Activated CD8-positive, alpha-beta T cell treated with anti-CD3 and anti-CD28 coated beads, Interleukin-2, amount 10 ng/mL, durations not matched to agents 7 days and 5 days (primary cell): ENCODE data around the gene GZF1. TPM values are rescaled to one million over a fixed set of nuclear protein-coding genes. Genes with fewer than 3 reads are reported as not detected.
A peak's percentile ranks its signal among the peaks of the same experiment; 100 is the strongest.

ENCODE experiments used
- ATAC-seq: fragments of 150-1000 bp; cut with Tn5 transposase; one replicate; pipeline ENCODE4 v1.10.0; 2021; ENCODE audit warnings: moderate library complexity
- CTCF ChIA-PET: fragments of 350-600 bp; sonication (Branson Sonifier 250); formaldehyde crosslinking; loops from one replicate; lab custom pipeline; 2021; ENCODE audit warnings: antibody characterized with exemption; lab: Charles Lee
- POLR2A ChIA-PET: fragments of 350-600 bp; sonication (Branson Sonifier 250); formaldehyde crosslinking; loops from one replicate; lab custom pipeline; 2021; ENCODE audit warnings: antibody characterized with exemption; lab: Charles Lee
- DNase-seq: peaks from one replicate; pipeline ENCODE4 v3.0.0-alpha.2; 2020
- H3K27ac Mint-ChIP-seq: one replicate; pipeline ENCODE4 v1.8.0; 2021; ENCODE audit warnings: mild to moderate bottlenecking, mixed read lengths
- H3K27me3 Mint-ChIP-seq: one replicate; pipeline ENCODE4 v1.8.0; 2021; ENCODE audit warnings: low read depth, mixed read lengths
- H3K36me3 Mint-ChIP-seq: one replicate; pipeline ENCODE4 v1.8.0; 2021; ENCODE audit warnings: low read depth, mixed read lengths
- H3K4me1 Mint-ChIP-seq: one replicate; pipeline ENCODE4 v1.8.0; 2021; ENCODE audit warnings: low read depth, mixed read lengths
- H3K4me3 Mint-ChIP-seq: one replicate; pipeline ENCODE4 v1.8.0; 2021; ENCODE audit warnings: mild to moderate bottlenecking, mixed read lengths
- H3K9me3 Mint-ChIP-seq: one replicate; pipeline ENCODE4 v1.8.0; 2022; ENCODE audit warnings: mixed read lengths; ENCODE audit not compliant: insufficient read depth
- total RNA-seq, 2 experiments: library from RNA; stranded (reverse); gene quantifications; one replicate each; pipeline ENCODE4 v1.2.3, GENCODE V29; 2021

The GZF1 gene
- total RNA-seq, 2 experiments from 2014 or later = 11.1 to 15.8 TPM

- peak overlapping the region; percentile 92 for H3K27ac Mint-ChIP-seq
- H3K27me3 Mint-ChIP-seq = no peaks in the 10 kb centered on the region
- ATAC-seq = peak; percentile 15
- ChIA-PET POLR2A (interaction anchor here (0.9 to 3.8 kb wide), 7 partner anchors 14 to 70 kb away, joined by 3 to 29 read pairs (median 4); partner anchors contain the start of genes GZF1 and NXT1), CTCF (interaction anchor here (1.1 to 7.6 kb wide), 9 partner anchors 9 to 70 kb away, joined by 3 to 64 read pairs (median 10); partner anchors contain the start of gene NXT1)
- H3K9me3 Mint-ChIP-seq = no peaks in the 10 kb centered on the region
- H3K36me3 Mint-ChIP-seq = peaks cover 12% of the 10 kb centered on the region
- H3K4me3 Mint-ChIP-seq = peak overlapping the region; percentile 98
- peaks cover 75% of the 10 kb centered on the region for H3K4me1 Mint-ChIP-seq
- peak; percentile 43 for DNase-seq
Observed at GRCh38 chr20:23419995-23420901, 58.3 kb downstream of the GZF1 start.

DNA sequence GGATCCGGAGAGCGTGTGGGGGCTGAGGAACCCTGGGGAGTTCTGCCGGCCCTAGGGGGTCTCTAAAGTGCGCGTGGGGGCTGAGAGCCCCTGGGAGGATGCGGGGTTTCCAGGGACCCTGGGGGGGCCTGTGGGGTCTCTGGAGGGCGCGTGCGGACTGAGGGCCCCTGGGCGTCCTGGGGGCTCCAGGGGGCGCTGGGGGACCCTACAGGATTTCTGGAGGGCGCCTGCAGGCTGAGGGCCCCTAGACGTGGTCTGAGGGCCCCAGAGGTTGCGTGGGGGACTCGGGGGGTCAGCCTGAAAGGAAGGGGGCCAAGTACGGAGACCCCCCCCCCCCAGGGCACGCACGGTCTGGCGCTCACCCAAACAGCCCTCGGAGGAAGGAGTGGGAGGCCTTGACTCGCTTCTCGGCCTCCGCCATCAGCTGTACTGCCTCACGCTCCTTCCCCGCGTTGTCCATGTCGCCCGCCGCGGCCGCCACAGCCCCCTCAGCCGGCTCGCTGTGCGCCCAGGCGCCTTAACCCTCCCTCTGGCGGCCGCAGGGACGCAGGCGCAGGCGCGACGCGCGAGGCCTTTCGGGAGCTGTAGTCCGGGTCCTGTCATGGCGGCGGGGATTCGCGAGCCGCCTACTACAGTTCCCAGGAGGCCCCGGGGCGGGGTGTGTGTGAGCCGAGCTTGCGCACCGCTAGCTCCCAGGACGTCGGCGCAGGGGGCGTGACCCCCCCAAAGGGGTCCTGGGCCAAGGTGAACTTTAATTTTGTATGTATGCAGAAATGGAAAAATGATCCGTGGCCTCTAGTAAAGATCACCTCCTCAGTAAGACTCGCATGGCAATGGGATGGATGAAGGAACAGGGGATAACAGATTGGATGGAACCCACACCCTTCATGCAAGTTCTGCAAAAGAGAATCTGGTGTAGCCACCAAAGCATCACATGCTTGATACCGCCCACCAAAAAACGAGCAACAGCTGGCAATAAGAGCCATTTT is 59.3 kb downstream of the GZF1 start, which contains the start of gene NAPB:
Gene NAPB (minus strand): TSS at position 546 of the 989 bp plus-strand sequence. CDS start 86 bp downstream, at position 460.
- H3K27ac Mint-ChIP-seq = peak within 1 kb of the TSS; percentile 92
- H3K4me1 Mint-ChIP-seq = peaks cover 68% of the 10 kb centered on the region
- ATAC-seq (peak; percentile 98), DNase-seq (peak; percentile 95)
- peak within 1 kb of the TSS; percentile 98 for H3K4me3 Mint-ChIP-seq
- POLR2A ChIA-PET = interaction anchor here (0.7 to 3.8 kb wide), 11 partner anchors 11 to 71 kb away, joined by 3 to 29 read pairs (median 4); partner anchors contain the start of genes GZF1 and NXT1
- peaks cover 5% of the 10 kb centered on the region for H3K36me3 Mint-ChIP-seq
- H3K27me3 Mint-ChIP-seq = no peaks in the 10 kb centered on the region
- CTCF ChIA-PET = interaction anchor here (0.7 to 7.6 kb wide), 11 partner anchors 9 to 71 kb away, joined by 3 to 64 read pairs (median 6); partner anchors contain the start of genes GZF1 and NXT1
- no peaks in the 10 kb centered on the region for H3K9me3 Mint-ChIP-seq

Other genes with a start within 250 kb of the GZF1 start
- 10 to 100 TPM; 34.8 to 35.5 TPM for gene NXT1, start 11.4 kb upstream of the GZF1 start, total RNA-seq
- 10 to 100 TPM; 15.6 to 18.7 TPM for gene NAPB, start 59.3 kb downstream of the GZF1 start, total RNA-seq
- gene CSTL1, start 77.5 kb downstream of the GZF1 start, total RNA-seq = not detected
- gene CST11, start 90.7 kb downstream of the GZF1 start, total RNA-seq = not detected
- gene CST8, start 128.9 kb downstream of the GZF1 start, total RNA-seq = not detected
- gene CST9L, start 206.3 kb downstream of the GZF1 start, total RNA-seq = not detected
- gene CST9, start 243.7 kb downstream of the GZF1 start, total RNA-seq = not detected